Stimulated activated CD4-positive, alpha-beta T cell treated with anti-CD3 and anti-CD28 coated beads, Interleukin-15, amount 100 ng/mL, for 24 hours (primary cell): ENCODE data around the gene PDE3B.
"Not testable (repeated sequence)": the region's sequence is repeated elsewhere in the genome, so short reads cannot be mapped to it uniquely, and the experiment has no call there.

Experiments used
- DNase-seq: peaks from one replicate; pipeline ENCODE4 v3.0.0-alpha.2; 2020

PDE3B gene

GRCh38 chr11:14750911-14751310 lies 107.3 kb downstream of the PDE3B start:
- DNase-seq, result no peak

GRCh38 chr11:14751975-14752407 lies 108.4 kb downstream of the PDE3B start:
- no peak for DNase-seq

GRCh38 chr11:14755140-14755539 lies 111.5 kb downstream of the PDE3B start:
- no peak for DNase-seq

GRCh38 chr11:14756349-14756748 lies 112.7 kb downstream of the PDE3B start:
- DNase-seq, result no peak

- not testable (repeated sequence) for DNase-seq
These were observed 115.9 kb downstream of the PDE3B start for GRCh38 chr11:14759300-14760012.

- no peak for DNase-seq
These were observed 120.6 kb downstream of the PDE3B start for GRCh38 chr11:14764179-14764578.

- peak; percentile 40 for DNase-seq
These were observed 121.2 kb downstream of the PDE3B start for GRCh38 chr11:14764579-14765527.

- no peak for DNase-seq
These were observed 123.0 kb downstream of the PDE3B start for GRCh38 chr11:14766585-14766984.

- peak; percentile 21 for DNase-seq
These were observed 125.1 kb downstream of the PDE3B start for GRCh38 chr11:14768526-14769188.

- DNase-seq, result no peak
These were observed 130.2 kb downstream of the PDE3B start for GRCh38 chr11:14773755-14774154.

GRCh38 chr11:14774721-14775120 lies 131.1 kb downstream of the PDE3B start:
- no peak for DNase-seq

GRCh38 chr11:14775897-14776296 lies 132.3 kb downstream of the PDE3B start:
- no peak for DNase-seq

- not testable (repeated sequence) for DNase-seq
These were observed 134.9 kb downstream of the PDE3B start for GRCh38 chr11:14778460-14778859.

GRCh38 chr11:14783788-14784187 lies 140.2 kb downstream of the PDE3B start:
- DNase-seq, result no peak

- DNase-seq, result no peak
These were observed 140.6 kb downstream of the PDE3B start for GRCh38 chr11:14784230-14784629.

GRCh38 chr11:14789879-14790484 lies 146.4 kb downstream of the PDE3B start:
- no peak for DNase-seq

GRCh38 chr11:14793546-14793945 lies 149.9 kb downstream of the PDE3B start:
- no peak for DNase-seq

- not testable (repeated sequence) for DNase-seq
These were observed 152.4 kb downstream of the PDE3B start for GRCh38 chr11:14796028-14796427.

- DNase-seq, result no peak
These were observed 160.2 kb downstream of the PDE3B start for GRCh38 chr11:14803846-14804245.

GRCh38 chr11:14809466-14809865 lies 165.9 kb downstream of the PDE3B start:
- no peak for DNase-seq

- DNase-seq, result no peak
These were observed 169.2 kb downstream of the PDE3B start for GRCh38 chr11:14812757-14813156.

GRCh38 chr11:14813516-14813915 lies 169.9 kb downstream of the PDE3B start:
- no peak for DNase-seq

GRCh38 chr11:14818779-14819178 lies 175.2 kb downstream of the PDE3B start:
- DNase-seq, result no peak
